ENCODE data around the gene ANXA6. TPM values are rescaled to one million over a fixed set of nuclear protein-coding genes. Genes with fewer than 3 reads are reported as not detected.

Gene ANXA6
- total RNA-seq, 1 donor from 2014 or later = 320 TPM

GRCh38 chr5:151204051-151204450 is 46.5 kb upstream of the ANXA6 start:
- no peak overlapping the region for H3K4me2 ChIP-seq (ENCODE audit: low read length)
- no peak for FAIRE-seq
- H3K4me1 ChIP-seq (ENCODE audit: insufficient read depth, low read length) = peaks cover 5% of the 10 kb centered on the region
- no peak overlapping the region for H2AFZ ChIP-seq (ENCODE audit: low read depth, low read length)
- no peak overlapping the region for H3K27ac ChIP-seq (ENCODE audit: low read depth, low read length)
- Mint-ChIP-seq H3K4me3 (ENCODE audit: unreplicated experiment) (no peak overlapping the region), H3K27ac (ENCODE audit: unreplicated experiment) (no peak overlapping the region), H3K27me3 (ENCODE audit: low read depth, unreplicated experiment) (peaks cover 7% of the 10 kb centered on the region), H3K36me3 (ENCODE audit: low read depth, unreplicated experiment) (no peaks in the 10 kb centered on the region), H3K4me1 (ENCODE audit: low read depth, unreplicated experiment) (no peaks in the 10 kb centered on the region), H3K9me3 (ENCODE audit: unreplicated experiment) (no peaks in the 10 kb centered on the region)
- no peaks in the 10 kb centered on the region for H3K36me3 ChIP-seq (ENCODE audit: insufficient read depth, low read length)
- H4K20me1 ChIP-seq (ENCODE audit: insufficient read depth, low read length) = no peaks in the 10 kb centered on the region
- DNase-seq (ENCODE audit: low read depth) = no peak
- no peaks in the 10 kb centered on the region for H3K9me3 ChIP-seq (ENCODE audit: insufficient read depth, low read depth, low read length)
- no peak overlapping the region for H3K4me3 ChIP-seq (ENCODE audit: insufficient read depth, low read depth, low read length)
- TF ChIP-seq EZH2 (IDR thresholded peaks at IDR 0.05; ENCODE audit: insufficient read depth, low read length) (no peak), CTCF (IDR thresholded peaks at IDR 0.05; ENCODE audit: insufficient read depth, low read depth, low read length) (no peak)
- H3K9ac ChIP-seq (ENCODE audit: low read length) = no peak overlapping the region
- H3K79me2 ChIP-seq (ENCODE audit: insufficient read depth, low read length) = no peaks in the 10 kb centered on the region
- H3K27me3 ChIP-seq (ENCODE audit: insufficient read depth, low read length) = peaks cover 3% of the 10 kb centered on the region

- no peak overlapping the region for H3K4me3 Mint-ChIP-seq (ENCODE audit: unreplicated experiment)
- H3K9me3 Mint-ChIP-seq (ENCODE audit: unreplicated experiment) = no peaks in the 10 kb centered on the region
- peaks cover 5% of the 10 kb centered on the region for H3K27me3 ChIP-seq (ENCODE audit: insufficient read depth, low read length)
- no peaks in the 10 kb centered on the region for H3K9me3 ChIP-seq (ENCODE audit: insufficient read depth, low read depth, low read length)
- no peak overlapping the region for H3K9ac ChIP-seq (ENCODE audit: low read length)
- FAIRE-seq = no peak
- no peak overlapping the region for H3K27ac Mint-ChIP-seq (ENCODE audit: unreplicated experiment)
- peaks cover 4% of the 10 kb centered on the region for H3K27me3 Mint-ChIP-seq (ENCODE audit: low read depth, unreplicated experiment)
- no peaks in the 10 kb centered on the region for H3K36me3 Mint-ChIP-seq (ENCODE audit: low read depth, unreplicated experiment)
- H3K4me1 Mint-ChIP-seq (ENCODE audit: low read depth, unreplicated experiment) = no peaks in the 10 kb centered on the region
- no peaks in the 10 kb centered on the region for H4K20me1 ChIP-seq (ENCODE audit: insufficient read depth, low read length)
- H3K36me3 ChIP-seq (ENCODE audit: insufficient read depth, low read length) = no peaks in the 10 kb centered on the region
- H3K79me2 ChIP-seq (ENCODE audit: insufficient read depth, low read length) = no peaks in the 10 kb centered on the region
- peak overlapping the region; percentile 32 for H3K4me2 ChIP-seq (ENCODE audit: low read length)
- H3K27ac ChIP-seq (ENCODE audit: low read depth, low read length) = no peak overlapping the region
- DNase-seq (ENCODE audit: low read depth) = peak; percentile 62
- TF ChIP-seq EZH2 (IDR thresholded peaks at IDR 0.05; ENCODE audit: insufficient read depth, low read length) (no peak), CTCF (IDR thresholded peaks at IDR 0.05; ENCODE audit: insufficient read depth, low read depth, low read length) (no peak)
- peaks cover 5% of the 10 kb centered on the region for H3K4me1 ChIP-seq (ENCODE audit: insufficient read depth, low read length)
- H3K4me3 ChIP-seq (ENCODE audit: insufficient read depth, low read depth, low read length) = no peak overlapping the region
- H2AFZ ChIP-seq (ENCODE audit: low read depth, low read length) = peak overlapping the region; percentile 48
Measured at GRCh38 chr5:151202381-151203139, 45.0 kb upstream of the ANXA6 start.
